NK-92 treated with Interleukin-12 subunit alpha and Interleukin-12 subunit beta, amount 100 ng/mL, for 24 hours (cell line): Measurements from ENCODE around the gene NUDT4B.
"Not testable (repeated sequence)": the region's sequence is repeated elsewhere in the genome, so short reads cannot be mapped to it uniquely, and the experiment has no call there.

Experiments
- DNase-seq: peaks from one replicate; lab custom pipeline; 2025; lab: John Stamatoyannopoulos, UW

The NUDT4B gene

DNA sequence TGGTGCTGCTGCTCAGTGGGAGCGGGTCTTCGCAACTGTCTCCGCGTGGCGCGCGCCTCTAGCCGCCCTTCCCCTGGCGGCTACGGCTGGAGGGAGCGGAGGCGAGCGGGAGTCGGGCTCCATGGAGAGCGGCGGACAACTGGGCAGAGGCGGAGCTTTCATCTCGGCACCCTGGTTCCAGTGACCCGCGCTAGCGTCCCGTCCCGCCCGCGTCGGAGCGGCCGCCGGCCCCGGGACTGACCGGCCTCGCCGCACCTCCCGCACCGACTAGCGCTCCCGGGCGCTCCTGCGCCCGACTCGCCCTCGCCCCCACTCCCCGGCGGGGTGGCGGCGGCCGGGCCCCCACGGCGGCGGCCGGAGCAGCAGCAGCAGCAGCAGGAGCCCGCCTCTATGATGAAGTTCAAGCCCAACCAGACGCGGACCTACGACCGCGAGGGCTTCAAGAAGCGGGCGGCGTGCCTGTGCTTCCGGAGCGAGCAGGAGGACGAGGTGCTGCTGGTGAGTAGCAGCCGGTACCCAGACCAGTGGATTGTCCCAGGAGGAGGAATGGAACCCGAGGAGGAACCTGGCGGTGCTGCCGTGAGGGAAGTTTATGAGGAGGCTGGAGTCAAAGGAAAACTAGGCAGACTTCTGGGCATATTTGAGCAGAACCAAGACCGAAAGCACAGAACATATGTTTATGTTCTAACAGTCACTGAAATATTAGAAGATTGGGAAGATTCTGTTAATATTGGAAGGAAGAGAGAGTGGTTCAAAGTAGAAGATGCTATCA lies at the start of gene NUDT4B:
Gene NUDT4B, plus strand, starts transcription at position 212 of the 772 bp plus-strand sequence. Its CDS starts 179 bp downstream, at position 391.
- not testable (repeated sequence) for DNase-seq

DNA sequence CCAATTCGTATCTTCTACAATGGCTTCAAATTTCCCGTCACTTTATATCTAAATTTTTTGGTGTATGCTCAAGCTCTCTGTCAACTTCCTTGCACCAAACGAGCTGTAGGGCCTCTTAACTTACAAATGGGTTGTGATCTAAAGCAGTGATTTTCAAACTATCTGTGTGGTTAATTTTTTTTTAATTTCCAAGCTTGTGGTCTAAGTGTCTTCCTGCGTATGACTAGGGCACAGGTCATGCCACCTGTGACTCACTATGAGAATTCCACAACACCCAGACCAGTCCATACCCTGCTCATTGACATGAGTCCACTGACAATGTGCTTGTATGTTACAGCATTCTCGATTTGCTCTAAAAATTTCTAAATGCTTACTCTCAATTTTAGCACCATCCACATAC lies 49.2 kb upstream of the NUDT4B start:
- not testable (repeated sequence) for DNase-seq

DNA sequence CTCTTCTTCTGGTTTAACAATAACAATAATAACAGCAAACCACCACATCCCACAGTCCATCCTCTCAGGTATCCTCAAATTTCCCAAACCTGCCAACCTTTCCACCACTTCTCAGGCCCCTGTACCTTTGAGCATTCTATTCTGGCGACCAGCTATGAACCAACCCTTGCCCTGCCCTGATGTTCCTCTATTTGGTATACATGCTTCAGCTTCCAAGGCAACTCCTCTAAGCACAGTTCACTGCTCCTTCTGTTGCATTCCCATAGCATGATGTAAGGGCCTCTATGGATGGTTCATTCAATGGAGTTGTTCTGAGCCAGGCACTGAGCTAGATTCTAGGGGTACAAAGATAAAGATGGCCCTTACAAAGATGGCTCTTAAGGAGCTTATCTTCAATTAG lies 46.3 kb upstream of the NUDT4B start:
- not testable (repeated sequence) for DNase-seq

DNA sequence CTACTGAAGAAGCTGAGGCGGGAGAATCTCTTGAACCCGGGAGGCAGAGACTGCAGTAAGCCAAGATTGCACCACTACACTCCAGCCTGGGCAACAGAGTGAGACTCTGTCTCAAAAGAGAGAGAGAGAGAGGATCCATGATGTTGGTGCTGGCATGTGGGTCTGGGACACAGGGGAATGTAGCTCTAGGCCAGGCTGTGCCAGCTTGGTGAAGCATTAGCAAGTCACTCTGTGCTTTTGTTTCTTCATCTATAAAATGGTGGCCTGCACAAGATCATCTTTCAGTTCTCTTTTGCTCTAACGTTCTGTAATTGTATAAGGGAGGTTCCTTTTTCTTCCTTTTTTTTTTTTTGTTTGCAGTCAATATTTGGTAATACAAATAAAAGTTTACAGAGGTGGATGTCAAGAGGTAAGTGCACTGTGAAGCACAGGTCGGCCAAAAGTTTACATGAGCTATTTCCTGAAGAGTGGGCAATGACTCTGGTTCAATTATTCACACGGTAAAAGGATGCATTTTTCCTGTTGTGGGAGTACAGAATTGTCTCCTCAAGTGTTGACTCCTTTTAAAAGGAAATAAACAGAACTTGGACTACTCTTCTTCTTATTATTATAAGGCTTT lies 44.5 kb upstream of the NUDT4B start:
- DNase-seq: not testable (repeated sequence)

DNA sequence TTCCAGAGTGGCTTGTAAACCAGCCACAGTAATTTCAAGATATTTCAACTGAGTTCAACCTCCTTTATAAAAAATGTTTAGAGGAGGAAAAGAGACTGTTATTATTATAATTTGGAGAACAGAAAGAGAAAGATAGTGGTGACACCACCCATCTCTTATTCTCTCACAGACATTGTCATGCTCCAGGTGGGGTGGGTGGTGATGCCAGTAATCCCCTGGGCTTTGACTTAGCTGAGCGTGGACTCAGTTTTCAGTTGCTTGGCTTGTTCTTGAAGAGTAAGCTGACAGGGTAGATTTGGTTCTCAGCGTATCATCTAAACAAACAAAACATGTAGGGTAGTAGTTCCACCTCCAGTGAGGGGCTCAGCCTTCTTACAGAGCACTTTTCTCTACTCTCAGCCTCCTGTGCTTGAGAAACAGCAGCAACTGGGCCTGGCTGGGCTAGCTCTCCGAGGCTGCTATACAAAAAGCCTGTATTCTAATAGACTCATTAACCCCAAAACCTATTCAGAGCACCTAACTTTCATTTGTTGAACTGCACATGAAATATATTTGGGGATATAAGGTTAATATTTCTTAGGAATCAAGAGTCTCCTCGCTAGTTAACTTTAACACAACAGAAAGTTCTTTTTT lies 43.1 kb upstream of the NUDT4B start:
- DNase-seq: not testable (repeated sequence)

DNA sequence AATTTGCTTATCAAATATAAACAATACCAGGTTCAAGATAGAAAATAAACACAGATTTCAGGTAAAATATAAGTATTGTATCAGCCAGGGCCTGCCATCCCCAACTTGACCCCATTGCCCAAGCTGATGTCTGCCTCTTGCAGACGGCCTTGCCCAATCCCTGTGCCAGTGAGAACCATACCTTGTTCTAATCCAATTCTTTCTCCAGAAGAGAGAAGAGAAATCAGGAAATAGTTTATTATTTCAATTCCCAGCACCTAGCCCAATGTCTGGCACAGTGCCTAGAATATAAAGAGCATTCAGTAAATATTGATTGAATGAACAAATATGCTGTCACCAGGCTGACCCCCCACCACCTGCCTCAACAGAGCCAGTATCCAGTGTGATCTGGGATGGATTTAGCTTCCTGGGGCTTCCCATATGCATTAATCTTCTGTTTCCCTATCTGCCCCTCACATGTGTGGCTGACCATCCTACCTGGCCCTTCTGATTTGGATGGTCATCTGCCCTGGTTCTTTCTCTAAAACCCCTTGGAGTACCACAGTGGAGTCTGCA lies 39.7 kb upstream of the NUDT4B start:
- not testable (repeated sequence) for DNase-seq

DNA sequence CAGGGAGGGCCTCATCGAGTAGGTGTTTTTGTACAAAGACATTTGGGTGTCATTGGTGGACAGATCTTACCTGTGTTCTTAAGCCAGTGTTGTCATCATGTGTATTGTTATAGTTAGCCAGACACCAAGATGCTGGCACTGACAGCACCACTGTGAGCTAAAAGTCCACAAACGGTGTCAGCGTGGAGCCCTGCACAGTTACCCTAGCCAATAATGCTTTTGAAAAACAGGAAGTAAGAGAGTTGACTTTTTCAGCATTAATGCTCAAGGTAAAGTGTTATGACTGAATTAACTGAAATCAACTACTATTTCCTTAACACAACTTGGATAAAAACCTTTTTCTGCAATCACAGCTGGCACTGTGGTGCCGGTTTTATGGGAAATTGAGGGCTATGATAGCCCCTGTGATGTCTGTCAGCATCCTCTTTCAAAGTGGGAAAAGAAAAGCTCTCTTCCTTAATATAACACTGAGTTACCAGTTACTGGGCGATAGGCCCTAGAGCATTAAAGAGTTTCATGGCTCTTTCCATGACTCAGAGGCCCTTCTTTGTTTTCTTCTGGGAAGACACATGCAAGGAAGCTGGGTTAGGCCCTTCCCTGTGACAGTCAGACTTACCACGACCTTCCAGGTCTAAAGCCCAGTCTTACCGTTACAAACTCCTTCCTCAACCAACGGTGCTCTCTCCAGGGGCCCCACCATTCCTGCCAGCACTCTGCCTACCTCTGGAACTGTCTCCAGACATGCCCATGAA lies 37.6 kb upstream of the NUDT4B start:
- not testable (repeated sequence) for DNase-seq

DNA sequence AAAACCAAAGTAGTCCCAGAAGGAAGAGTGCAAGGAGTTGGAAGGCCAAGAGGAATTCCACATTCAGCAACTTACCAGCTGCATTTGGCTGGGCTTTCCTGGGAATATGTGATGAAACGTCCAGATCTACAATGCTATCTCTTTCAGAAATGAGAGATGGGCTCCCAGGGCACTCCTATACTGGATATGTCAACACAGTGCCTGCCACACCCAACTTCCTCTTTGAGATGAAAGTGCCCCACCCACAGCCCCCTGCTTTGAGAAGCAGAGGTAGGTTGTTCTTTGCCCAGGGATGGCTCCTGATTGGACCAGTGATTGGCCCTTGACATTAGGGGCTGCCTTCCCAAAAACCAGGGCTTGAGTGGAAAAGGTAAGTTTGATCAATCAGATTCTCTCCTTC lies 36.2 kb upstream of the NUDT4B start:
- not testable (repeated sequence) for DNase-seq

DNA sequence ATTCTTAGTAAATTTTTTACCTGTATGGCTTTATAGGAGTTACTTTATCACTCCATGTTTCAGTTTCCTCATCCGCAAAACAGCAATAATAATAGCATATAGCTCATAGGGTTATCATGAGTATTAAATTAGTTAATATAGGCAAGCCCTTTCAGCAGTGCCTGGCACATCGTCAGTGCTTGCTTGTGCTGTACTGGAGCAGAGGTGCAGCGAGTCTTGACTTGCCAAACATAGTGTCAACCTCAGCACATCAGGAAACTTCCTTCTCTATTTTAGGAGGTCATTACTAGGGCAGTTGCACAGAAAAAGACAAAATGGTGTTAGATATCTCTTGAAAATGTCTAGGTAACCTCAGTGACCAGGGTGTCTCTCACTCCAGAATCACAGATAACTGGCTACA lies 33.1 kb upstream of the NUDT4B start:
- not testable (repeated sequence) for DNase-seq

DNA sequence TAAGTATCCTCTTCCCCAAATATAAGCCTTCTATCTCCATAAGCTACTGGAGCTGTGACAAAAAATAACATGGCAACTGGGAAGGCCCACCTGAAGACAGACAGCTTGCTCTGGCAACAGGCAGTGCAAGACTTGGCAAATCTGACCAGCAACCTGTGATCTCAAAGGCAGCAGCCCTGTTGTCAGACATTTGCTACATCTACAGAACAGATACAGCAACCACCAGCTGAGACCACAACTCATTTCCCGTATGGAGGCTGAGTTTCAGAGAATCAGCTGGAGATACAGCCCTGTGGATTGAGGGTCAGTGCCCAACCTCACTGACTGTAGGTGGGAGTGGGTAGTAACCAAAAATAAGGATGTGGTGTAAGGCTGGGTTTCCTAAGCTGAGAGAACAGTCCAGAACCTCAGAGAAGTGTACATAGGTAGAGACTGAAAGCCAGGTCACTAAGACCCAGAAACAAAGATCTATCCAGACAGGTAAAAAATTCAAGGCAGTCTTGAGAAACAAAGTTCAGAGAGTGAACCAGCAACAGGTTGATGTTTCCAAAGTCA lies 31.5 kb upstream of the NUDT4B start:
- DNase-seq: not testable (repeated sequence)

DNA sequence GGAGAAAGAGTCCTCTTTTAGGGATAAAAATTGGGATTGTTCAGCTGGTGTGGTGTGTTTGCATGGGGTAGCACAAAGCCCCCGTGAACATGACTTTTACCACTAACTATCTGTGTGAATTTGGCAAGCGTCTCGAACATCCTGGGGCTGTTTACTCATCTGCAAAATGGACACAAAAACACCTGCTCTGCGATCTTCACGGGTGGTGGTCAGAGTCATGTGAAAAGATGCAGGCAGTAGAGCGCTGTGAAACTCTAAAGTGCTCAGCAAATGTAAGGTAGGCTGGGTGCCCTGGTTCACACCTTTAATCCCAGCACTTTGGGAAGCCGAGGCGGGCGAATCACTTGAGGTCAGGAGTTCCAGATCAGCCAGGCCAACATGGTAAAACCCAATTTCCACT lies 27.7 kb upstream of the NUDT4B start:
- DNase-seq: not testable (repeated sequence)

DNA sequence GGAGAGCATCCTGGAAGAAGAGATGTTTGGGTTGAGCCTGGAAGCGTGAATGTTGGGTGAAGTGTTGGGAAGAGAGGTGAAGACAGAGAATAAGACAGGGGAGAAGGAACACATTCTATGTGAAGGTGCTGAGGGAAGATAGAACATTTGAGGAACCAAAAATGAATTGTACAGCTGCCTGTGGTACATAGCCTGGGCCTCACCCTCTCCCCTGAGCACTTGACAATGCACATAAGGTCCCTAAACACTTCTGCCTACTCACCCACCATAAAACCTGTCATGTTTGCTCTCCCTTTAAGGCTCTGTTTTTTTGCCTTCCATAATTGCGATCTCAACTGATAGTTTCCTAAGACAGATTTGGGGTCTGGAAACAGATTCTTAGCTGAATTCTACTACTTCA lies 25.8 kb upstream of the NUDT4B start:
- not testable (repeated sequence) for DNase-seq

DNA sequence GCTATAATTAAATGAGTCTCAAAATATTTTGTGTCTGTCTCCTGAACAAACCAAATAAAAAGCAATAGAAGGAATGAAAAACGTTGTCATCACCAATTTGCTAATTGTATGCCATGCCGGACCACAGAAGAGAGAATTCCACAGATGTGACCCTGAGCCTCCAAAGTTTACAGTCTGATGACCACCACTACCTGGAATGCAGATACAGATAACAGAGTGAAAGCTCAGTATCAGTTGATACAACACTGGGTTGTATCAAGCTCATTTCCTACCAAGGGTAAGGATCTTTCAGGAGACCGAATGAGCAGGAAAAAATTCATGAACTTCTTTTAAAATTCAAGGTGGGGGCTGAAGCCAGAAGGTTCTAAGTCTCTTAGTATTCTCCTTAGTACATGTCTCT lies 25.1 kb upstream of the NUDT4B start:
- not testable (repeated sequence) for DNase-seq

DNA sequence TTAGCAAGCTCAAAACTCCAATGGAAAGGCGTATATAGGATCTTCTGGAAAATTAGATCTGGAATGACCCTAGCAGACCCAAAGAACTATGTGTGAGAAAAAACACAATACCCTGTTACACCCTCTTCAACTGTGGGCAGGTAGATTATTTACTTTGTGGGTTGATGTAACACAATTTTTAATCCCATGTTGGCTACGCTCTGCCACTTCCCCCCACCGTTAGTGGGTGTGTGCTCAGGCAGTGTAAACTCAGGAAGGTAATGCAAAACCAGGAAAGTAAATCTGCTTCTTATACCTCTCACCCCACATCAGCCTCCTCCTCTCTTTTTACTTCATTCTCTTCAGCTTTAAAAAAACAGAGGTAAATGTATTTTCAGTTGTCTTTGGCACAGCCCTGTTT lies 23.7 kb upstream of the NUDT4B start:
- not testable (repeated sequence) for DNase-seq

DNA sequence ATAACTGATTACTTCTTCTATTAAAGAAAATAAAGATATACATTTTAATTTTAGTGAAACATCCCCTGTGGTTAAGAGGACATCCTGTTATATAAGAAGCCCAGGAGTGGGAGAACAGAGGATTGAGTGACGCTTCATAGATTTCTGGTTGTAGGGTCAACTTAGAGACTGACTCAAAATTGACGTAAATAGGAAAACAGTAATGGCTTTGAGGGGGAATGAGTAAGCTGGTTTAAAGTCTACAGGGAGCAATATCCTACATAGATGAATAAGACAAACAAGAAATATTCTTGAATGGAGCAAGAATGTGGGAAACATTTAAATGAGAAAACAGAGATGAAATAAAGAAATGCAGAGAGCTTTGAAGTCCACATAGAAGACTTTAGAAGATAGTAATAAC lies 20.7 kb upstream of the NUDT4B start:
- DNase-seq: not testable (repeated sequence)

DNA sequence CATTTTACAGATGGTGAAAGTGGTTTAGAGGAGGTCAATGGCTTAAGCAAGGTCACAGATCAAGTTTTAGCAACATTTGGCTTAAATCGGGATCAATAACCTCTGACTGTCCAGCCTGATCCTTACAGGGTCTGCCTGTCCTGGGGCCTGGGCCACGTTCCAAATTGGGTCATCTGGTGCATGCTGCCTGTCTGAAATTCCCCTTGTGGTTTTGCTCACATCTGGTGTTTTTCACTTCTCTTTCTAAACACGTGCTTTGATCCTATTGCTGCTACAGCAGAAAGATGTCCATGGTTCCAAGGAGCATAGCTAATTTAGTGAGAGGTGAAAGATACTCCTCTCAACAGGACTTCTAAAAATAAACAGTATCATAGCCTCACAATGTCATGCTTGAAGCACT lies 19.4 kb upstream of the NUDT4B start:
- DNase-seq: not testable (repeated sequence)

DNA sequence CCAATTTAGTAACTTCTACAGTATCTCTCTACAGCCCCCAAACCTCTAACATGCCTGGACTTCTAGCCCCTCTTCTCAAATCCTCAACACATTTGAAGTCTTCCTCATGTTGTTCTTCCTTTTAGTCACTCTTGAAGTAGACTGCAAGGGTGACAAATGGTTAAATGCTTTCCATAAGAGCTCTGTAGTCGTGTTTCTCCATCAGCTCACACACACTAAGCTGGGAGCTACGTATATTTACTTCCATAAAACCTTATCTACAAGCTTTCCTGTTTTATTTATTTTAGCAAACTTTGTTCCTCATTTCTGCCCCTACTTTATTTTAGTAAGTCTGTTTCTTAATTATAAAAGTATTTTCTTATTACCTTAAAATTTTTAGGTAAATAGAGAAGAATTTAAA lies 19.0 kb upstream of the NUDT4B start:
- not testable (repeated sequence) for DNase-seq

DNA sequence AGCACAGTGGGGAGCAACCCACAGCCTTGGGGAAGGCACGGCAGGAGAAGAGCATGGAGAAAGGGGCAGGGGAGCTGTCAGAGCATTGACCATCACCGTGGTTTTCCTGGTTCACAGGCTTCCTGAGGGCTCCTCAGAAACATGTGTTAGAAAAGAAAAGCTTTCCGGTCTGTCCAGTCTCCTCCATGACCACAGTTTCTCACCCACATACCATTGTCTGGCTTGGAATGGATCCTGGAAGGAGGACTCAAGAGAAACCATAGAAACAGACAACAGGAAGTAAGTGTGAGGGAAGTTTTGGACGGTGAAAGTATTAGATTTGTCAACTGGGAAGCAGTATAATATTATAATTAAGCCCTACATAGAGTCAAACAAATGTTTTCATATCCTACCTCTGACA lies 16.3 kb upstream of the NUDT4B start:
- not testable (repeated sequence) for DNase-seq

DNA sequence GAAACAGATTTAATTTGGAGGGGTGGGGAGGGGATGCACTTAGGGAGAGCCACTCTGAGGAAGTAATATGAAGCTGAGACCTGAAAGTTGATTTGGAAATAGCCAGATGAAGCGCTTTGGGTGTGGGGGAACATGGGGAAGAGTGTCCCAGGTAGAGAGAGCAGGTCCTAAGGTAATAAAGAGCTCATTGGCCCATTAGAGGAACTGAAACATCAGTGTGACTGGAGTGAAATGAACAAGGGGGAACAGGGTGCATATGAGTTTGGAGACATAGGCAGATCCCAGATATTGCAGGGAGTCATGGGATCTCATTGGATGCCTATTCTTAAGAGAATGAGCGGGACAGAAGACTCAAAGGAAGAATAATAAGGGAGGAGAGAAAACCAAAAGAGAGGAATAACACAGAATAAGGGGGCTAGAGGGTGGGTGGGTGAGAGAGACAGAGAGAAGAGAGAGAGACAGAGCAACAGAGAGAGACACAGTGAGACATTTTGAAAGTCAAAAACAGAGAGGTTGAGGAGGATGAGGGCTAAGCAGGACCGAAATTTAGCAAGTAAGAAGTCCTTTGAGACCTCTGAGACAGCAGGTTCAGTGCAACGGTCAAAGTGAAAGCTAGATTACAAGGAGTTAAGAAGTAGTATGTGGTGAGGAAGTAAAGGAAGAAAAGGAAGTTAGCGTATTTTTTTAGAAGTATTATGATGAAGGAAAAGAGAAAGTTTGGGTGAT lies 14.8 kb upstream of the NUDT4B start:
- DNase-seq: not testable (repeated sequence)

DNA sequence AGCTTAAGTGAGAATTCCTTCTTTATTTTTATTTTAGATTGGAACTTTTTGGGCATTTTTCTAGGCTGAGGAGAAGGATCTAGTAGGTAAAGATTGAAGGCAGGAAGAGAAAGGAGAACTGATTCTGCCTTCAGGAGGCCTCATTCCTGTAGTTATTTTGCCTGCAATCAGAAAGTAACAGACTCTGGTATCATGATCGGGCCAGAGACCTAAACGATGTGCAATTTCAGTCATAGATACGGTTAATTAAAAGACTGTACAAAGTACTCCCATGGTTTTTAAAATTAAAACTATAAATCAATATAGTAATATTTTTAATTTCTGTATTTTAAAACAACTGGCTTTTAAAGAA lies 14.3 kb upstream of the NUDT4B start:
- DNase-seq: not testable (repeated sequence)

DNA sequence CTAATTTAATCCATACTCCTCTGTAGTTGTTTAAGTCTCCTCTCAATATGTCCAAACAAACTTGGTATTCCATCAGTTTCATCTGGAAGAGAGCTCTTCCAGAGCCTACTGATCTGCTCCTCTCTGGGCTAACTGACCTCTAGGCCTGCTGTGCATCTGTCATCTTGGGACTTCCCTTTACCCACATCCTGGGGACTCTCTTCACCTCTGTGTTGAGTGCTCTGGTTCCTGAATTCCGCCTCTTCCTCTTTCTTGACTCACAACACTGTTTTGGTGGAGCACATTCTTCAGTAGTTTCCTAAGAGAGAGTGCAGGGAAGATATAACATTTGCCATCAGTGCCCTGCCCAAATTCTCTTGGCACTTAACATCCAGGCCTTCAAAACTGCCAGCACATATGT lies 13.0 kb upstream of the NUDT4B start:
- not testable (repeated sequence) for DNase-seq
